GM21528 (cell line): Measurements from ENCODE around the gene DUS3L.

Experiments
- ATAC-seq: cut with Tn5 transposase; IDR thresholded peaks from one replicate; pipeline ENCODE4 v1.9.1; 2021; ENCODE audit warnings: mild to moderate bottlenecking, moderate library complexity; ENCODE audit not compliant: unreplicated experiment, low FRiP score

DUS3L gene

GRCh38 chr19:5790559-5791520 is at the start of gene DUS3L:
Gene DUS3L (minus strand): TSS chr19:5791163. CDS start chr19:5791141, 22 bp downstream.
- ATAC-seq: peak; percentile 87

DNA sequence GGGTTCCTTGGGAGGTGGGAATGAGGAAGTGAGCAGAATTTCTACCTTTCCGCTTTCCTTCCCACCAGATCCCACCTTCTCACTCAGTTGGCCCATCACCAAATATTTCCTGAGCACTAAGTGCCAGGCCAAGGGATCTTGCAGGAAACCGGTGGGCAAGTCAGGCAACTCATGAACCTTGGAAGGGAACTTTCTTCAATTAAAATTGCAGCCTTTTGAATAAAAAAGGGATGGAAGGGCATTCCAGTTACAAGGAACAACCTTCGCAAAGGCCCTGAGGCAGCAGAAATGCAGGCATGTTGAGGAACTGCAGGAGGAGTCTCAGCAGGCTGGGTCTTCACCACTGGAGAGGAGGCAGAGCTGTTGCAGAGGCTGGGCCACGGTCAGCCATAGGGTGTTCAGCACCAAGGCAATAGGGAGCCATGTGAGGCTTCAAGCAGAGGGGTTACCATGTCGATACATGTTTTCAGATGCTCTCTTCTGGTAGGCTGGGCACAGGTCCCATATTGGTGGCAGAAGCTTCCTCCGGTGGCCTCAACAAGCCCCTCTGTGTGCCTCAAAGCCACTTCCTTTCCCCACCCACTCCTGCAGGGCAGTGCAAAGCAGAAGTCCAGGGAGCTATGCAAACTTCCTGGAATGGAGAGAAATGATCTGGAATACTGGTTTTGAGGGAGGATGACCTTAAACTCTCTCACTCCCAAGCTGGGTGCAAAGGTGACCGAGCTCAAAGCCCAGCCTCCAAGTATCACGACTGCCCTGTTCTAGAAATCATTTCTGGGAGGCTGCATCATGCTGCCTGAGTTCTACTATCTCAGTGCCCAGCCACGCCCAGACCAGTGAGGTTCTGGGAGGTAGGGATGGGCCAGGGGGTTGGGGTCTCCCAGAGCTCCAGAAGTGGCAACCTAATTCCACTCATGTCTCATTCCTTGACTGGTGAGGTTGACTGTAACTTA is 48.4 kb upstream of the DUS3L start, which contains the start of gene FUT6:
Gene FUT6, minus strand, starts transcription at position 638 of the 953 bp plus-strand sequence. CDS start 7,135 bp downstream, outside the sequence.
- no peak for ATAC-seq

GRCh38 chr19:5838353-5839064 is 47.5 kb upstream of the DUS3L start:
- no peak for ATAC-seq

DNA sequence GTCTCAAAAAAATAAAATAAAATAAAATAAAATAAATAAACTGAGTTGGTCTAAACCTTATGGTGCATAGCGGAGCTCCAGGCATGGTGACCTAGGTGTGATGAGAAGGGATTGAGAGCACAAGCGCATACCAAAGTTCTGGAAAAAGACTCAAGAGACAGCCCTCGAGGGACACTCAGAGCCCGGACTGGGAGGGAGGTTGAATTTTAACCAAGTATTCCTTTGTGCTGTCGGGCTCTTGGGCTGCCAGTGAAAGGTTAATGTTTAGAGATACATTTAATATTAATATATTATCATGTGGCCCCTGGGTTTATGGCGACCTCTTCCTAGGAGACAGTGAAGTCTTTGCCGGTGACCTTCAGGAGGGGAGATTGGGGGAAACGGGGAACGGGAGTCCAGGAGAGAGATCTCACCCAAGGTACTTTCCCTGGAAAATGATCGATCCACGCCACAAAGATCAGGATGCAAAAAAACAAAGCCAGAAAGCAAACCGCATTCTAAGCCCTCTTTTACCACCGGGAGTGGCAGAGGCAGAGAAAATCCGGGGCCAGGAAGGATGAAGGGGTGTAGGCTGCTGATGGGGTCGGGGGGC is 46.9 kb upstream of the DUS3L start:
- no peak for ATAC-seq

GRCh38 chr19:5832527-5833216 is 41.7 kb upstream of the DUS3L start:
- no peak for ATAC-seq

- no peak for ATAC-seq
These were observed 41.1 kb upstream of the DUS3L start for GRCh38 chr19:5832061-5832460.

DNA sequence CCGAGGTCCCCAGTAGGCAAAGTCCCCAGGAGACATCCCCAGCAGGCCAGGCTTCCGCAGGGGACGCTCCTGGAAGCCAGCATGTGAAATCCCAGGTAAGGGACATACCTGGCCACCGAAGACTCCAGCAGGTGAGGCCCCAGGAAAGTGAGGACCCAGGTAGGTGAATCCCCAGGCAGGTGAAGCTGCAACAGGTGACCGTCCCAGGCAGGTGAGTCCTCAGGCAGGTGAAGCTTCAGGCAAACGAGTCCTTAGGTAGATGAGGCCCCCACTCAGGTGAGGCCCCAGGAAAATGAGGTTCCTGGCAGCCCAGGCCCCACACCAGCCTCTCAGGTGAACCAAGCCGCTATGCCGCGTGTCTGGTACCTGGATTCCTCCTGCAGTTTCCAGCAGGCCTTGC is 40.2 kb upstream of the DUS3L start:
- no peak for ATAC-seq

DNA sequence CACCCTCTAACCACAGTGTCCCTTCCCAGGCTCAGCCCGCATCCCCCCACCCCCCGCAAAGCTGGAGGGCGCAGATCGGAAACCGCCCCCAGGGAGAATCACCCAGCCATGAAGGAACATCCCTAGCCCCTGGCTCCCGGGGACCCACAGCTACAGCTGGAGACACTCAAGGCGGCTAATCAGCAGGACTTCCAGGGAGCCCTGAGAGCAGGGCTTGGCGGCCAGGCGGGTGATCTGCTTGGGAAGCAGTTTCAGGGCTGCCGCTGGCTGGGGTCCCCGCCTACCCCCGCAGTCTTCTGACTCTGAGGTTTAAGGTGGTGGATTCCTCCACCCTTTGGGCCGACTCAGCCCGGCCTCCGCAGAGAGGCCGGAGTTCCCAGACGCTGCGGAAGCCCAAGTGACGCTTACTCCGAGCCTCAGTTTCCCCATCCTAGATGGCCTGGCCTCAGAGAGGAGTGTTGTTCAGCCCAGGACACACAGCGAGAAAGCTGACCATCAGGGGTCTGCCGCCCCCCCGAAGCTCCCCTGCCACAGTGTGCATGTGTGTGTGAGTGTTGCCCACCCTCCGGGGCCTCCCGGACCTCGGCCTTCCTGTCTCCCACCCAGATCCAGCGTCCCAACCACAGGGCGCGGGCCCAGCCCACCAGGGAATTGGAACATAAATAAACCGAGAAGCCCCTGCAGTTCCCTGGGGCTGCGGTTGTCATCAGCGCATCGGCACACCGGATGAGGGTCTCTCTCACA is 38.8 kb upstream of the DUS3L start:
- ATAC-seq: no peak

- no peak for ATAC-seq
These were observed 38.0 kb upstream of the DUS3L start for GRCh38 chr19:5828661-5829566.

- ATAC-seq: peak; percentile 58
These were observed 37.1 kb upstream of the DUS3L start for GRCh38 chr19:5827891-5828660.

- ATAC-seq: no peak
These were observed 36.5 kb upstream of the DUS3L start for GRCh38 chr19:5827342-5827890.

GRCh38 chr19:5826531-5827341 is 35.8 kb upstream of the DUS3L start:
- ATAC-seq: no peak

- ATAC-seq: no peak
These were observed 34.2 kb upstream of the DUS3L start for GRCh38 chr19:5825178-5825577.

- no peak for ATAC-seq
These were observed 33.8 kb upstream of the DUS3L start for GRCh38 chr19:5824751-5825150.

DNA sequence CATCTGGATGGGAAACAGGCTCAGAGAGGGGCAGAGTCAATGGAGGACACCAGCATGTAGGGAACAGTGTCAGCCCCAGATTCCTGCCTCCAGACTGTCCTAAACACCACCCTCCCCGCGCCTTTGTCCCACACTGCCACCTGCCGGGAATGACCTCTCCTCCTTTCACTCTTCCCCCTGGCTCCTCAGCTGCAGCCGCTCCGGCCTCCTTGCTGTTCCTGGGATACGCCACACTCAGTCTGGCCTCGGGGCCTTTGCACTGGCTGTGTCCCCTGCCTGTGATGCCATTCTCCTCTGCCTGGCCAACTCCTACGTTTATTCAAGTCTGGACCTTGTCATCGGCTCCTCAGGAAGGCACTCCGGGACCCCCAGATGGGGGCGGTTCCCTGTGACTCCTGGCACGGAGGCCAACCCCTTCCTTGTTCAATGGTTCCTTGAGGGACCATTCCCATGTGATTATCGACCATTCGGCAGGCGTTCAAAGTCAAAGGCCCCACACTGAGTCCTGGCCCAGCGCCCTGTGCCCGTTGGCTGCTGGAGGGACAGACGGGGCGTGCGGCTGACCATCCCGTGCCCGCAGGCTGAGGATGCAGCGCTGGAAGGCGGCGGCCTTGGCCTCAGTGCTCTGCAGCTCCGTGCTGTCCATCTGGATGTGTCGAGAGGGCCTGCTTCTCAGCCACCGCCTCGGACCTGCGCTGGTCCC is 32.8 kb upstream of the DUS3L start:
- ATAC-seq: no peak
